ENCODE measurements around the gene TRIM43B.
"Not testable (repeated sequence)": the region's sequence is repeated elsewhere in the genome, so short reads cannot be mapped to it uniquely, and the experiment has no call there.

TRIM43B gene

GRCh38 chr2:95433373-95433772 lies 51.2 kb downstream of the TRIM43B start:
- DNase-seq = not testable (repeated sequence)

GRCh38 chr2:95429748-95430467 lies 54.6 kb downstream of the TRIM43B start:
- DNase-seq = not testable (repeated sequence)

DNA sequence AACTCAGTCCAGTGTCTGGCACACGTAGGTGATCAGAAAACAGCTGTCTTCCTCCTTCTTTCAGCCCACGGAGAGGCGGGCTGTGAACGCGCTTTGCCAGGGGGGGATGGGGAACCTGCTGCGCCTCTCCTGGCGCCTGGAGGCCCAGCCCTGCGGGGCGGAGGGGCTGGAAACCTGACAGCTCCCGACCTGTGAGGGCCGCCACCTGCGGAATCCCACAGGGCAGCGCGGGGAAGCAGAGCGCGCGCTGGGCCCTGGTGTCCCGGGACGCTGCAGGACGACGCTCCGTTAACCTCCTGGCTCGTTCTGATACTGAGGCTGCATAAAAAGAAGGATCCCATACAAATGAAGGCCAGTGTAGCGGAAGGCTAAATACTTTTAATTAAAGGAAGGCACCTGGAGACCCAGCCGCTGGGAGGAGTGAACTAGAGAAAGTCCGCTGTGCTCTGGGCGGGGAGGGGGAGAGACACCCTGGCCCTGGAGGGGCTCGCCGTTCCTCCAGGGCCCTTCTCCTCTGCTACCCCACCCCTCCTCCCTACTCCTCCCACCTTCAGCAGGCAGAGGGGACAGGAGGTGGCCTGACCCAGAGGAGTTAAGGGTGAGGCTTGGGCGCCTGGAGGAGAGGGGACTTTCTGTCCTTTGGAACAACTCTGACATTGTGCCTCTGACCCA lies 57.2 kb downstream of the TRIM43B start:
- DNase-seq = not testable (repeated sequence)
